CD4-positive, CD25-positive, alpha-beta regulatory T cell (primary cell): ENCODE data around the gene ACOX3. TPM values are rescaled to one million over a fixed set of nuclear protein-coding genes. Genes with fewer than 3 reads are reported as not detected.
"Not testable (repeated sequence)": the region's sequence is repeated elsewhere in the genome, so short reads cannot be mapped to it uniquely, and the experiment has no call there.

ENCODE experiments used
- ATAC-seq, 2 donors: fragments of 150-1000 bp; cut with Tn5 transposase; one replicate each; pipeline ENCODE4 v1.10.0; 2021; ENCODE audit warnings: low read depth in 2 of 2, moderate number of reproducible peaks in 2 of 2, moderate library complexity in 1 of 2
- DNase-seq, 3 donors: peaks; one replicate each; pipeline versions ENCODE4 v3.0.0 to v3.0.0-alpha.2; 2012 to 2022; ENCODE audit warnings: mixed read lengths in 1 of 3
- H3K27ac ChIP-seq: one replicate; pipeline ENCODE4 v1.7.0; 2013; ENCODE audit warnings: mild to moderate bottlenecking, low read length; ENCODE audit not compliant: insufficient read depth, poor library complexity, severe bottlenecking
- H3K27me3 ChIP-seq: one replicate; pipeline ENCODE4 v1.7.0; 2013; ENCODE audit warnings: low read length; ENCODE audit not compliant: control insufficient read depth, insufficient read depth
- H3K36me3 ChIP-seq: one replicate; pipeline ENCODE4 v1.7.0; 2013; ENCODE audit warnings: mild to moderate bottlenecking, low read length, moderate library complexity; ENCODE audit not compliant: control insufficient read depth, insufficient read depth
- H3K4me1 ChIP-seq: 2 replicates; pipeline ENCODE4 v1.7.0; 2013; ENCODE audit warnings: mild to moderate bottlenecking, low read length; ENCODE audit not compliant: insufficient read depth, control insufficient read depth, poor library complexity, severe bottlenecking
- H3K4me3 ChIP-seq: one replicate; pipeline ENCODE4 v1.7.0; 2013; ENCODE audit warnings: low read depth, mild to moderate bottlenecking, low read length, moderate library complexity
- H3K9me3 ChIP-seq, 2 experiments: 1 replicate in 1 of 2; 2 replicates in 1 of 2; pipeline ENCODE4 v1.7.0; 2013; ENCODE audit warnings: low read length in 2 of 2, mild to moderate bottlenecking in 1 of 2, moderate library complexity in 1 of 2; ENCODE audit not compliant: control insufficient read depth in 2 of 2
- H3K27ac Mint-ChIP-seq, 3 donors: one replicate each; pipeline ENCODE4 v1.8.0; 2020 to 2022; ENCODE audit warnings: mild to moderate bottlenecking in 3 of 3, mixed read lengths in 3 of 3, moderate library complexity in 2 of 3
- H3K27me3 Mint-ChIP-seq: one replicate; pipeline ENCODE4 v1.8.0; 2022; ENCODE audit warnings: mild to moderate bottlenecking, mixed read lengths
- H3K36me3 Mint-ChIP-seq: one replicate; pipeline ENCODE4 v1.8.0; 2020; ENCODE audit warnings: mixed read lengths
- H3K4me1 Mint-ChIP-seq, 4 donors: one replicate each; pipeline ENCODE4 v1.8.0; 2020 to 2022; ENCODE audit warnings: mixed read lengths in 4 of 4, mild to moderate bottlenecking in 1 of 4
- H3K4me3 Mint-ChIP-seq, 4 donors: one replicate each; pipeline ENCODE4 v1.8.0; 2020 to 2022; ENCODE audit warnings: mild to moderate bottlenecking in 4 of 4, mixed read lengths in 4 of 4, moderate library complexity in 3 of 4
- H3K9me3 Mint-ChIP-seq, 7 donors: one replicate each; pipeline ENCODE4 v1.8.0; 2020 to 2022; ENCODE audit warnings: mixed read lengths in 7 of 7, mild to moderate bottlenecking in 3 of 7, moderate library complexity in 2 of 7
- polyA plus RNA-seq, 4 donors: library from polyadenylated mRNA; unstranded; fragments of 300-500 nt; fragmentation: Illumina TruSeq; gene quantifications; one replicate each; pipeline ENCODE4 v1.2.3, GENCODE V29; 2021
- total RNA-seq: library from RNA; stranded (reverse); gene quantifications from one replicate; pipeline ENCODE4 v1.2.3, GENCODE V29; 2022

The ACOX3 gene
- total and polyA plus RNA-seq, 5 donors from 2014 or later = 13.0 to 22.0 (median 14.2) TPM

GRCh38 chr4:8427262-8427661, 13.3 kb downstream of the ACOX3 start:
- peaks cover 11% of the 10 kb centered on the region for H3K27me3 Mint-ChIP-seq
- Histone ChIP-seq H3K27me3 (no peaks in the 10 kb centered on the region), H3K4me1 (peaks cover 18% of the 10 kb centered on the region), H3K27ac (no peak overlapping the region), H3K9me3 (no peaks in the 10 kb centered on the region), H3K36me3 (no peaks in the 10 kb centered on the region), H3K4me3 (peak overlapping the region; percentile 85)
- DNase-seq = no peak
- H3K9me3 Mint-ChIP-seq = peaks cover 0 to 2% (median 0%) of the 10 kb centered on the region in 7 donors
- H3K4me1 Mint-ChIP-seq = peaks cover 5 to 47% (median 37%) of the 10 kb centered on the region in 4 donors
- peaks cover 3% of the 10 kb centered on the region for H3K36me3 Mint-ChIP-seq
- H3K27ac Mint-ChIP-seq = peak overlapping the region in 2 of 3 donors; percentile 46 to 89
- no peak for ATAC-seq
- peak overlapping the region; percentile 93 to 98 (median 97) for H3K4me3 Mint-ChIP-seq

GRCh38 chr4:8422786-8423185, 17.7 kb downstream of the ACOX3 start:
- Histone ChIP-seq H3K27me3 (no peaks in the 10 kb centered on the region), H3K4me1 (peaks cover 10% of the 10 kb centered on the region), H3K27ac (no peak overlapping the region), H3K36me3 (no peaks in the 10 kb centered on the region), H3K4me3 (no peak overlapping the region), H3K9me3 (no peaks in the 10 kb centered on the region)
- Mint-ChIP-seq H3K9me3 (no peaks in the 10 kb centered on the region), H3K4me1 (peaks cover 12 to 51% (median 39%) of the 10 kb centered on the region in 4 donors), H3K27me3 (peaks cover 1% of the 10 kb centered on the region), H3K27ac (no peak overlapping the region), H3K36me3 (peaks cover 3% of the 10 kb centered on the region), H3K4me3 (no peak overlapping the region)
- ATAC-seq (no peak), DNase-seq (no peak)

GRCh38 chr4:8422327-8422726, 18.2 kb downstream of the ACOX3 start:
- Mint-ChIP-seq H3K4me3 (peak overlapping the region in 1 of 4 donors; percentile 40), H3K9me3 (no peaks in the 10 kb centered on the region), H3K36me3 (peaks cover 2% of the 10 kb centered on the region), H3K27me3 (no peaks in the 10 kb centered on the region), H3K4me1 (peaks cover 12 to 51% (median 38%) of the 10 kb centered on the region in 4 donors), H3K27ac (no peak overlapping the region)
- H3K4me1 ChIP-seq = peaks cover 5% of the 10 kb centered on the region
- H3K9me3 ChIP-seq = no peaks in the 10 kb centered on the region
- DNase-seq = no peak
- no peak overlapping the region for H3K27ac ChIP-seq
- no peaks in the 10 kb centered on the region for H3K27me3 ChIP-seq
- no peak overlapping the region for H3K4me3 ChIP-seq
- H3K36me3 ChIP-seq = no peaks in the 10 kb centered on the region
- ATAC-seq = no peak

GRCh38 chr4:8420151-8420550, 20.4 kb downstream of the ACOX3 start:
- H3K36me3 ChIP-seq, H3K27ac ChIP-seq, DNase-seq, H3K27me3 ChIP-seq, H3K4me3 ChIP-seq, H3K4me3 Mint-ChIP-seq, H3K27me3 Mint-ChIP-seq, H3K9me3 Mint-ChIP-seq, H3K36me3 Mint-ChIP-seq, H3K9me3 ChIP-seq, H3K4me1 ChIP-seq, ATAC-seq: not testable (repeated sequence)
- Mint-ChIP-seq H3K4me1 (peaks cover 12 to 34% (median 20%) of the 10 kb centered on the region in 4 donors), H3K27ac (peak overlapping the region in 2 of 3 donors; percentile 42 to 80)

- ATAC-seq = no peak
- H3K9me3 ChIP-seq = no peaks in the 10 kb centered on the region
- Mint-ChIP-seq H3K27ac (peak overlapping the region; percentile 51 to 96 (median 80)), H3K36me3 (peaks cover 13% of the 10 kb centered on the region), H3K4me3 (peak overlapping the region in 1 of 4 donors; percentile 44), H3K9me3 (peaks cover 0 to 1% (median 0%) of the 10 kb centered on the region in 7 donors), H3K27me3 (no peaks in the 10 kb centered on the region), H3K4me1 (peaks cover 13 to 36% (median 18%) of the 10 kb centered on the region in 4 donors)
- no peak overlapping the region for H3K27ac ChIP-seq
- no peaks in the 10 kb centered on the region for H3K27me3 ChIP-seq
- H3K36me3 ChIP-seq = peaks cover 9% of the 10 kb centered on the region
- peak in 1 of 3 donors; percentile 45 for DNase-seq
- H3K4me1 ChIP-seq = peaks cover 3% of the 10 kb centered on the region
- no peak overlapping the region for H3K4me3 ChIP-seq
Measured at GRCh38 chr4:8419222-8420041, 21.1 kb downstream of the ACOX3 start.

- no peak overlapping the region for H3K27ac Mint-ChIP-seq
- ATAC-seq = no peak
- H3K4me3 Mint-ChIP-seq = no peak overlapping the region
Measured at GRCh38 chr4:8417071-8417614, 23.4 kb downstream of the ACOX3 start.

GRCh38 chr4:8414377-8414776, 26.1 kb downstream of the ACOX3 start:
- H3K4me1 Mint-ChIP-seq = peaks cover 7 to 29% (median 10%) of the 10 kb centered on the region in 4 donors
- no peak overlapping the region for H3K27ac Mint-ChIP-seq

More at GRCh38 chr4:8417071-8417614, 23.4 kb downstream of the ACOX3 start:
- Mint-ChIP-seq H3K9me3 (peaks cover 0 to 1% (median 0%) of the 10 kb centered on the region in 7 donors), H3K36me3 (peaks cover 18% of the 10 kb centered on the region), H3K27me3 (no peaks in the 10 kb centered on the region), H3K4me1 (peaks cover 13 to 39% (median 20%) of the 10 kb centered on the region in 4 donors)
- Histone ChIP-seq H3K36me3 (peaks cover 18% of the 10 kb centered on the region), H3K4me3 (no peak overlapping the region), H3K9me3 (no peaks in the 10 kb centered on the region), H3K27ac (no peak overlapping the region), H3K4me1 (peaks cover 3% of the 10 kb centered on the region), H3K27me3 (no peaks in the 10 kb centered on the region)
- DNase-seq = no peak

More at GRCh38 chr4:8414377-8414776, 26.1 kb downstream of the ACOX3 start:
- H3K27ac ChIP-seq = no peak overlapping the region
- H3K4me1 ChIP-seq = no peaks in the 10 kb centered on the region
- peaks cover 22% of the 10 kb centered on the region for H3K36me3 Mint-ChIP-seq
- no peaks in the 10 kb centered on the region for H3K27me3 ChIP-seq
- H3K4me3 Mint-ChIP-seq = no peak overlapping the region
- peak in 1 of 3 donors; percentile 55 for DNase-seq
- ATAC-seq = no peak
- H3K27me3 Mint-ChIP-seq = no peaks in the 10 kb centered on the region
- H3K4me3 ChIP-seq = no peak overlapping the region
- no peaks in the 10 kb centered on the region for H3K9me3 ChIP-seq
- H3K36me3 ChIP-seq = peaks cover 21% of the 10 kb centered on the region
- peaks cover 0 to 1% (median 0%) of the 10 kb centered on the region in 7 donors for H3K9me3 Mint-ChIP-seq
